B cell (primary cell): ENCODE measurements around the gene ERGIC1. TPM values are rescaled to one million over a fixed set of nuclear protein-coding genes. Genes with fewer than 3 reads are reported as not detected.

Experiments used
- ATAC-seq: fragments of 200-7000 bp; cut with Tn5 transposase; one replicate; pipeline ENCODE4 v1.10.0; 2021; ENCODE audit warnings: low read depth, mild to moderate bottlenecking, moderate number of reproducible peaks, moderate library complexity
- CTCF ChIA-PET: fragments of 350-600 bp; sonication (Branson Sonifier 250); formaldehyde crosslinking; loops from one replicate; lab custom pipeline; 2021; ENCODE audit warnings: antibody characterized with exemption, inconsistent platforms; lab: Charles Lee
- POLR2A ChIA-PET: fragments of 350-600 bp; sonication (Branson Sonifier 250); formaldehyde crosslinking; loops from one replicate; lab custom pipeline; 2021; ENCODE audit warnings: antibody characterized with exemption; lab: Charles Lee
- DNase-seq: peaks from one replicate; pipeline ENCODE4 v3.0.0; 2013
- H2AFZ ChIP-seq: 2 replicates; pipeline ENCODE4 v1.6.1; 2012; ENCODE audit warnings: mild to moderate bottlenecking, low read depth, low read length; ENCODE audit not compliant: insufficient read depth, poor library complexity, severe bottlenecking
- H3K27ac ChIP-seq, 2 donors: 1 replicate in 1 of 2; 2 replicates in 1 of 2; pipeline ENCODE4 v1.5.1; 2012 to 2013; ENCODE audit warnings: low read length in 2 of 2, mild to moderate bottlenecking in 2 of 2, moderate library complexity in 1 of 2
- H3K27me3 ChIP-seq, 4 experiments: fragments of 200-600 bp in 1 of 4; sonication (generic) in 1 of 4; replicated peaks in 1 of 4; 1 replicate in 2 of 4; 2 replicates in 2 of 4; pipeline versions ENCODE4 v1.6.1 to v1.7.0; 2013 to 2016; ENCODE audit warnings: low read length in 3 of 4, mild to moderate bottlenecking in 2 of 4, mixed read lengths in 1 of 4, moderate library complexity in 1 of 4; ENCODE audit not compliant: insufficient read depth in 4 of 4, control insufficient read depth in 3 of 4; ENCODE audit errors: control extremely low read depth in 1 of 4
- H3K36me3 ChIP-seq, 2 experiments: replicated peaks in 1 of 2; 1 replicate in 1 of 2; 2 replicates in 1 of 2; pipeline versions ENCODE4 v1.6.1 to v1.7.1; 2013; ENCODE audit warnings: low read length in 1 of 2; ENCODE audit not compliant: insufficient read depth in 2 of 2, control insufficient read depth in 1 of 2; ENCODE audit errors: control extremely low read depth in 1 of 2, extremely low read depth in 1 of 2
- H3K4me1 ChIP-seq, 2 donors: fragments of 200-600 bp in 1 of 2; sonication (generic) in 1 of 2; 1 replicate in 1 of 2; 2 replicates in 1 of 2; pipeline versions ENCODE4 v1.5.1 to v1.6.1; 2013 to 2017; ENCODE audit warnings: low read length in 2 of 2; ENCODE audit not compliant: control insufficient read depth in 2 of 2, insufficient read depth in 2 of 2
- H3K4me2 ChIP-seq: replicated peaks from 2 replicates; pipeline ENCODE3; 2012; ENCODE audit warnings: mild to moderate bottlenecking, low read depth, low read length; ENCODE audit not compliant: poor library complexity, severe bottlenecking
- H3K4me3 ChIP-seq, 5 experiments: fragments of 200-600 bp in 1 of 5; sonication (generic) in 1 of 5; 1 replicate in 3 of 5; 2 replicates in 2 of 5; pipeline versions ENCODE4 v1.5.1 to v1.7.0; 2011 to 2016; ENCODE audit warnings: low read length in 4 of 5, mild to moderate bottlenecking in 4 of 5, low read depth in 2 of 5, control low read depth in 1 of 5, moderate library complexity in 1 of 5; ENCODE audit not compliant: insufficient read depth in 1 of 5; ENCODE audit errors: control extremely low read depth in 1 of 5, extremely low read depth in 1 of 5
- H3K79me2 ChIP-seq: fragments of 200-600 bp; sonication (generic); one replicate; pipeline ENCODE4 v1.6.0; 2016; ENCODE audit warnings: low read length; ENCODE audit not compliant: control insufficient read depth, insufficient read depth
- H3K9ac ChIP-seq: fragments of 200-600 bp; sonication (generic); 2 replicates; pipeline ENCODE4 v1.6.1; 2017; ENCODE audit warnings: mild to moderate bottlenecking, low read length, moderate library complexity
- H3K9me3 ChIP-seq, 3 donors: one replicate each; pipeline versions ENCODE4 v1.6.1 to v1.7.1; 2013; ENCODE audit warnings: low read length in 2 of 3; ENCODE audit not compliant: control insufficient read depth in 2 of 3, insufficient read depth in 1 of 3; ENCODE audit errors: control extremely low read depth in 1 of 3
- H4K20me1 ChIP-seq: 2 replicates; pipeline ENCODE4 v1.6.0; 2012; ENCODE audit warnings: mild to moderate bottlenecking, low read length; ENCODE audit not compliant: insufficient read depth, control insufficient read depth, poor library complexity, severe bottlenecking
- H3K27ac Mint-ChIP-seq: one replicate; pipeline ENCODE4 v1.8.0; 2021; ENCODE audit warnings: mixed read lengths
- H3K27me3 Mint-ChIP-seq: one replicate; pipeline ENCODE4 v1.8.0; 2021; ENCODE audit warnings: mixed read lengths
- H3K4me1 Mint-ChIP-seq: one replicate; pipeline ENCODE4 v1.8.0; 2021; ENCODE audit warnings: mixed read lengths
- H3K4me3 Mint-ChIP-seq: one replicate; pipeline ENCODE4 v1.8.0; 2021; ENCODE audit warnings: mixed read lengths
- H3K9me3 Mint-ChIP-seq: one replicate; pipeline ENCODE4 v1.8.0; 2022; ENCODE audit warnings: mixed read lengths; ENCODE audit not compliant: insufficient read depth
- CTCF ChIP-seq: fragments of 200-600 bp; IDR thresholded peaks from one replicate; pipeline ENCODE4 v1.8.0; 2022; ENCODE audit warnings: antibody characterized with exemption, mild to moderate bottlenecking
- EZH2 ChIP-seq: IDR thresholded peaks from 2 replicates; pipeline ENCODE4 v1.6.1; 2012; ENCODE audit warnings: borderline replicate concordance, low read depth, mild to moderate bottlenecking, moderate library complexity, low read length; ENCODE audit not compliant: insufficient read depth, poor library complexity, severe bottlenecking
- WGBS: methylation state at CpG from one replicate; pipeline ENCODE4 v1.1.5; 2013; ENCODE audit warnings: missing lambda C conversion rate; ENCODE audit not compliant: insufficient coverage; 5-methylcytosine and 5-hydroxymethylcytosine counted together
- intact Hi-C: fragments of 100-400 bp; cut with micrococcal nuclease; formaldehyde crosslinking; loops from one replicate; pipeline ENCODE4 v1.10.0; 2022
- polyA plus RNA-seq: library from polyadenylated mRNA; depleted of rRNA; stranded (reverse); fragments of >200 nt; gene quantifications from 2 replicates; pipeline ENCODE4 v1.2.3, GENCODE V29; 2012
- total RNA-seq, 2 donors: library from RNA; stranded (reverse); fragments of 120-200 nt in 1 of 2; gene quantifications; 1 replicate in 1 of 2; 2 replicates in 1 of 2; pipeline versions ENCODE4 v1.2.3 to v1.2.4, GENCODE V29; 2013 to 2022

Gene ERGIC1
- total and polyA plus RNA-seq, 2 donors (not counting 1 experiment from before 2014, with no cell fraction given) = 86.3 to 140 TPM

GRCh38 chr5:172925336-172925948 lies 91.4 kb downstream of the ERGIC1 start:
- Mint-ChIP-seq H3K4me3 (no peak overlapping the region), H3K4me1 (no peaks in the 10 kb centered on the region), H3K27ac (no peak overlapping the region), H3K27me3 (no peaks in the 10 kb centered on the region), H3K9me3 (no peaks in the 10 kb centered on the region)
- Histone ChIP-seq H3K4me3 (no peak overlapping the region), H3K27ac (no peak overlapping the region), H3K4me1 (no peaks in the 10 kb centered on the region), H3K9ac (no peak overlapping the region), H4K20me1 (no peaks in the 10 kb centered on the region), H3K79me2 (no peaks in the 10 kb centered on the region), H3K9me3 (no peaks in the 10 kb centered on the region), H3K27me3 (no peaks in the 10 kb centered on the region), H3K4me2 (no peak overlapping the region), H3K36me3 (peaks cover 0 to 64% of the 10 kb centered on the region in 2 experiments), H2AFZ (no peak overlapping the region)
- 79% methylated on average over 5 of the region's 9 CpGs for WGBS
- POLR2A ChIA-PET = no interaction called here
- intact Hi-C loops = no loop called here
- ATAC-seq (no peak), DNase-seq (no peak)
- TF ChIP-seq CTCF = no peak
- no peak for TF ChIP-seq EZH2
- CTCF ChIA-PET = interaction anchor here (1.0 to 1.9 kb wide), 4 partner anchors 151 to 212 kb away, joined by 3 to 11 read pairs (median 4); no protein-coding TSS in a partner anchor

- intact Hi-C loops = no loop called here
These were observed 92.0 kb downstream of the ERGIC1 start for GRCh38 chr5:172926008-172926523.

More at GRCh38 chr5:172926008-172926523, 92.0 kb downstream of the ERGIC1 start:
- H3K9ac ChIP-seq = no peak overlapping the region
- H3K36me3 ChIP-seq = peaks cover 0 to 58% of the 10 kb centered on the region in 2 experiments
- no peaks in the 10 kb centered on the region for H3K4me1 ChIP-seq
- no peaks in the 10 kb centered on the region for H3K79me2 ChIP-seq
- H3K4me3 ChIP-seq = no peak overlapping the region
- H4K20me1 ChIP-seq = no peaks in the 10 kb centered on the region
- ATAC-seq = no peak
- H3K27me3 Mint-ChIP-seq = no peaks in the 10 kb centered on the region
- H3K4me1 Mint-ChIP-seq = peaks cover 4% of the 10 kb centered on the region
- H3K27ac ChIP-seq = no peak overlapping the region
- DNase-seq = no peak
- no peak overlapping the region for H3K4me2 ChIP-seq
- H3K4me3 Mint-ChIP-seq = no peak overlapping the region
- H3K9me3 ChIP-seq = no peaks in the 10 kb centered on the region
- no peaks in the 10 kb centered on the region for H3K9me3 Mint-ChIP-seq
- POLR2A ChIA-PET = no interaction called here
- 100% methylated on average over 2 of the region's 2 CpGs for WGBS
- no peak overlapping the region for H2AFZ ChIP-seq
- no peak for TF ChIP-seq CTCF
- TF ChIP-seq EZH2 = no peak
- CTCF ChIA-PET = interaction anchor here (0.9 to 2.0 kb wide), 4 partner anchors 15 to 212 kb away, joined by 3 to 11 read pairs (median 6); no protein-coding TSS in a partner anchor
- no peaks in the 10 kb centered on the region for H3K27me3 ChIP-seq
- no peak overlapping the region for H3K27ac Mint-ChIP-seq
